ENCODE results near the gene TMEM117. TPM values are rescaled to one million over a fixed set of nuclear protein-coding genes. Genes with fewer than 3 reads are reported as not detected.
A peak's percentile ranks its signal among the peaks of the same experiment; 100 is the strongest.

TMEM117 gene
- polyA plus RNA-seq, 1 donor: 14.9 TPM

GRCh38 chr12:44381341-44381740 lies 545.5 kb downstream of the TMEM117 start:
- WGBS (ENCODE audit: insufficient coverage, low lambda C conversion rate): no CpG with 5 or more reads among the region's 6 CpGs
- no peaks in the 10 kb centered on the region for H3K9me3 ChIP-seq (ENCODE audit: control insufficient read depth, low read depth, low read length)
- H3K36me3 ChIP-seq (ENCODE audit: control insufficient read depth, insufficient read depth, low read length): no peaks in the 10 kb centered on the region

GRCh38 chr12:44384136-44384535 lies 548.3 kb downstream of the TMEM117 start:
- 64% methylated on average over 1 of the region's 3 CpGs for WGBS (ENCODE audit: insufficient coverage, low lambda C conversion rate)

More at GRCh38 chr12:44381341-44381740, 545.5 kb downstream of the TMEM117 start:
- Histone ChIP-seq H3K4me3 (ENCODE audit: low read length) (no peak overlapping the region), H3K27me3 (ENCODE audit: control insufficient read depth, insufficient read depth, low read length) (no peaks in the 10 kb centered on the region), H3K4me1 (ENCODE audit: control insufficient read depth, insufficient read depth, low read length) (no peaks in the 10 kb centered on the region), H3K27ac (ENCODE audit: low read length) (no peak overlapping the region)
- no peak for DNase-seq

GRCh38 chr12:44385964-44386363 lies 550.1 kb downstream of the TMEM117 start:
- Histone ChIP-seq H3K4me3 (ENCODE audit: low read length) (no peak overlapping the region), H3K9me3 (ENCODE audit: control insufficient read depth, low read depth, low read length) (no peaks in the 10 kb centered on the region), H3K36me3 (ENCODE audit: control insufficient read depth, insufficient read depth, low read length) (no peaks in the 10 kb centered on the region), H3K4me1 (ENCODE audit: control insufficient read depth, insufficient read depth, low read length) (no peaks in the 10 kb centered on the region), H3K27me3 (ENCODE audit: control insufficient read depth, insufficient read depth, low read length) (no peaks in the 10 kb centered on the region), H3K27ac (ENCODE audit: low read length) (no peak overlapping the region)
- DNase-seq: no peak
- WGBS (ENCODE audit: insufficient coverage, low lambda C conversion rate): 100% methylated on average over 2 of the region's 4 CpGs

More at GRCh38 chr12:44384136-44384535, 548.3 kb downstream of the TMEM117 start:
- Histone ChIP-seq H3K27ac (ENCODE audit: low read length) (no peak overlapping the region), H3K27me3 (ENCODE audit: control insufficient read depth, insufficient read depth, low read length) (no peaks in the 10 kb centered on the region), H3K36me3 (ENCODE audit: control insufficient read depth, insufficient read depth, low read length) (no peaks in the 10 kb centered on the region), H3K4me1 (ENCODE audit: control insufficient read depth, insufficient read depth, low read length) (no peaks in the 10 kb centered on the region), H3K9me3 (ENCODE audit: control insufficient read depth, low read depth, low read length) (no peaks in the 10 kb centered on the region), H3K4me3 (ENCODE audit: low read length) (no peak overlapping the region)
- DNase-seq: no peak

- Histone ChIP-seq H3K9me3 (ENCODE audit: control insufficient read depth, low read depth, low read length) (no peaks in the 10 kb centered on the region), H3K27me3 (ENCODE audit: control insufficient read depth, insufficient read depth, low read length) (no peaks in the 10 kb centered on the region), H3K4me3 (ENCODE audit: low read length) (no peak overlapping the region), H3K4me1 (ENCODE audit: control insufficient read depth, insufficient read depth, low read length) (no peaks in the 10 kb centered on the region), H3K27ac (ENCODE audit: low read length) (no peak overlapping the region), H3K36me3 (ENCODE audit: control insufficient read depth, insufficient read depth, low read length) (no peaks in the 10 kb centered on the region)
- DNase-seq: no peak
Observed at GRCh38 chr12:44387581-44387980, 551.7 kb downstream of the TMEM117 start.

GRCh38 chr12:44389038-44389437 lies 553.2 kb downstream of the TMEM117 start:
- Histone ChIP-seq H3K27me3 (ENCODE audit: control insufficient read depth, insufficient read depth, low read length) (no peaks in the 10 kb centered on the region), H3K27ac (ENCODE audit: low read length) (no peak overlapping the region), H3K36me3 (ENCODE audit: control insufficient read depth, insufficient read depth, low read length) (no peaks in the 10 kb centered on the region), H3K9me3 (ENCODE audit: control insufficient read depth, low read depth, low read length) (no peaks in the 10 kb centered on the region), H3K4me1 (ENCODE audit: control insufficient read depth, insufficient read depth, low read length) (no peaks in the 10 kb centered on the region), H3K4me3 (ENCODE audit: low read length) (no peak overlapping the region)
- no peak for DNase-seq
- WGBS (ENCODE audit: insufficient coverage, low lambda C conversion rate): no CpG with 5 or more reads among the region's 2 CpGs

- no peak overlapping the region for H3K27ac ChIP-seq (ENCODE audit: low read length)
- no peaks in the 10 kb centered on the region for H3K9me3 ChIP-seq (ENCODE audit: control insufficient read depth, low read depth, low read length)
- WGBS (ENCODE audit: insufficient coverage, low lambda C conversion rate): 80% methylated on average over 1 of the region's 1 CpG
- H3K4me1 ChIP-seq (ENCODE audit: control insufficient read depth, insufficient read depth, low read length): no peaks in the 10 kb centered on the region
- H3K4me3 ChIP-seq (ENCODE audit: low read length): no peak overlapping the region
- no peaks in the 10 kb centered on the region for H3K36me3 ChIP-seq (ENCODE audit: control insufficient read depth, insufficient read depth, low read length)
- DNase-seq: no peak
- H3K27me3 ChIP-seq (ENCODE audit: control insufficient read depth, insufficient read depth, low read length): no peaks in the 10 kb centered on the region
Observed at GRCh38 chr12:44389896-44390295, 554.0 kb downstream of the TMEM117 start.

- H3K36me3 ChIP-seq (ENCODE audit: control insufficient read depth, insufficient read depth, low read length): no peaks in the 10 kb centered on the region
- WGBS (ENCODE audit: insufficient coverage, low lambda C conversion rate): 40% methylated on average over 1 of the region's 3 CpGs
- no peaks in the 10 kb centered on the region for H3K9me3 ChIP-seq (ENCODE audit: control insufficient read depth, low read depth, low read length)
- no peaks in the 10 kb centered on the region for H3K27me3 ChIP-seq (ENCODE audit: control insufficient read depth, insufficient read depth, low read length)
- H3K27ac ChIP-seq (ENCODE audit: low read length): no peak overlapping the region
- DNase-seq: no peak
- H3K4me1 ChIP-seq (ENCODE audit: control insufficient read depth, insufficient read depth, low read length): peaks cover 3% of the 10 kb centered on the region
- H3K4me3 ChIP-seq (ENCODE audit: low read length): no peak overlapping the region
Observed at GRCh38 chr12:44397631-44398030, 561.8 kb downstream of the TMEM117 start.

GRCh38 chr12:44403185-44403584 lies 567.3 kb downstream of the TMEM117 start:
- no CpG with 5 or more reads among the region's 2 CpGs for WGBS (ENCODE audit: insufficient coverage, low lambda C conversion rate)
- H3K4me1 ChIP-seq (ENCODE audit: control insufficient read depth, insufficient read depth, low read length): peaks cover 6% of the 10 kb centered on the region
- DNase-seq: peak in 1 of 2 donors; percentile 56
- H3K36me3 ChIP-seq (ENCODE audit: control insufficient read depth, insufficient read depth, low read length): no peaks in the 10 kb centered on the region
- H3K4me3 ChIP-seq (ENCODE audit: low read length): no peak overlapping the region
- H3K9me3 ChIP-seq (ENCODE audit: control insufficient read depth, low read depth, low read length): no peaks in the 10 kb centered on the region
- no peaks in the 10 kb centered on the region for H3K27me3 ChIP-seq (ENCODE audit: control insufficient read depth, insufficient read depth, low read length)
- H3K27ac ChIP-seq (ENCODE audit: low read length): peak overlapping the region; percentile 17

GRCh38 chr12:44405297-44405696 lies 569.4 kb downstream of the TMEM117 start:
- Histone ChIP-seq H3K4me1 (ENCODE audit: control insufficient read depth, insufficient read depth, low read length) (peaks cover 5% of the 10 kb centered on the region), H3K9me3 (ENCODE audit: control insufficient read depth, low read depth, low read length) (no peaks in the 10 kb centered on the region), H3K4me3 (ENCODE audit: low read length) (no peak overlapping the region), H3K36me3 (ENCODE audit: control insufficient read depth, insufficient read depth, low read length) (no peaks in the 10 kb centered on the region), H3K27me3 (ENCODE audit: control insufficient read depth, insufficient read depth, low read length) (no peaks in the 10 kb centered on the region), H3K27ac (ENCODE audit: low read length) (no peak overlapping the region)
- DNase-seq: peak in 1 of 2 donors; percentile 8
- WGBS (ENCODE audit: insufficient coverage, low lambda C conversion rate): no CpG with 5 or more reads among the region's 4 CpGs

GRCh38 chr12:44422559-44422958 lies 586.7 kb downstream of the TMEM117 start:
- H3K4me3 ChIP-seq (ENCODE audit: low read length): no peak overlapping the region
- H3K36me3 ChIP-seq (ENCODE audit: control insufficient read depth, insufficient read depth, low read length): no peaks in the 10 kb centered on the region
- no peak for DNase-seq
- H3K9me3 ChIP-seq (ENCODE audit: control insufficient read depth, low read depth, low read length): no peaks in the 10 kb centered on the region
- H3K4me1 ChIP-seq (ENCODE audit: control insufficient read depth, insufficient read depth, low read length): no peaks in the 10 kb centered on the region
- 40% methylated on average over 1 of the region's 1 CpG for WGBS (ENCODE audit: insufficient coverage, low lambda C conversion rate)
- no peaks in the 10 kb centered on the region for H3K27me3 ChIP-seq (ENCODE audit: control insufficient read depth, insufficient read depth, low read length)
- no peak overlapping the region for H3K27ac ChIP-seq (ENCODE audit: low read length)

- H3K27ac ChIP-seq (ENCODE audit: low read length): no peak overlapping the region
- H3K4me1 ChIP-seq (ENCODE audit: control insufficient read depth, insufficient read depth, low read length): no peaks in the 10 kb centered on the region
- no peaks in the 10 kb centered on the region for H3K36me3 ChIP-seq (ENCODE audit: control insufficient read depth, insufficient read depth, low read length)
- no CpG with 5 or more reads among the region's 2 CpGs for WGBS (ENCODE audit: insufficient coverage, low lambda C conversion rate)
- peaks cover 2% of the 10 kb centered on the region for H3K27me3 ChIP-seq (ENCODE audit: control insufficient read depth, insufficient read depth, low read length)
- no peaks in the 10 kb centered on the region for H3K9me3 ChIP-seq (ENCODE audit: control insufficient read depth, low read depth, low read length)
- no peak overlapping the region for H3K4me3 ChIP-seq (ENCODE audit: low read length)
- no peak for DNase-seq
Observed at GRCh38 chr12:44428825-44429224, 592.9 kb downstream of the TMEM117 start.
